Middle frontal gyrus (tissue), 1 donor: ENCODE results near the gene SLC17A9.

Source experiments
- DNase-seq: peaks from one replicate; pipeline ENCODE4 v3.0.0-alpha.2; 2015; ENCODE audit warnings: low spot score; ENCODE audit errors: extremely low spot score

Gene SLC17A9

GRCh38 chr20:62980970-62981369, 28.5 kb downstream of the SLC17A9 start:
- DNase-seq = no peak

GRCh38 chr20:62982124-62983075, 29.9 kb downstream of the SLC17A9 start:
- no peak for DNase-seq

- DNase-seq = no peak
Observed at GRCh38 chr20:62983210-62983609, 30.7 kb downstream of the SLC17A9 start.

GRCh38 chr20:62984666-62985443, 32.3 kb downstream of the SLC17A9 start:
- no peak for DNase-seq

GRCh38 chr20:62985444-62985778, 32.9 kb downstream of the SLC17A9 start:
- DNase-seq = no peak

GRCh38 chr20:62986257-62986800, 33.8 kb downstream of the SLC17A9 start:
- no peak for DNase-seq

GRCh38 chr20:62987114-62987513, 34.6 kb downstream of the SLC17A9 start:
- DNase-seq = no peak

- DNase-seq = no peak
Observed at GRCh38 chr20:62989201-62989601, 36.7 kb downstream of the SLC17A9 start.

GRCh38 chr20:62990306-62990825, 37.9 kb downstream of the SLC17A9 start:
- no peak for DNase-seq

GRCh38 chr20:62991196-62991807, 38.8 kb downstream of the SLC17A9 start:
- DNase-seq = no peak

GRCh38 chr20:62991863-62992262, 39.4 kb downstream of the SLC17A9 start:
- no peak for DNase-seq

- no peak for DNase-seq
Observed at GRCh38 chr20:62993856-62994494, 41.5 kb downstream of the SLC17A9 start.

- DNase-seq = no peak
Observed at GRCh38 chr20:62994869-62995281, 42.4 kb downstream of the SLC17A9 start.

- DNase-seq = no peak
Observed at GRCh38 chr20:62995481-62995880, 43.0 kb downstream of the SLC17A9 start.

GRCh38 chr20:62995898-62996595, 43.5 kb downstream of the SLC17A9 start:
- DNase-seq = no peak

- DNase-seq = no peak
Observed at GRCh38 chr20:62996596-62996982, 44.1 kb downstream of the SLC17A9 start.

GRCh38 chr20:62997417-62998035, 45.0 kb downstream of the SLC17A9 start:
- DNase-seq = no peak

GRCh38 chr20:62998449-62998848, 45.9 kb downstream of the SLC17A9 start:
- DNase-seq = no peak

GRCh38 chr20:62999580-62999979, 47.1 kb downstream of the SLC17A9 start:
- DNase-seq = no peak

GRCh38 chr20:63000036-63000435, 47.5 kb downstream of the SLC17A9 start:
- DNase-seq = no peak
